HepG2 (cell line): ENCODE measurements around the gene DPM2. TPM values are rescaled to one million over a fixed set of nuclear protein-coding genes. Genes with fewer than 3 reads are reported as not detected.

Experiments used
- ARHGAP35 ChIP-seq: sonication (generic); formaldehyde crosslinking; IDR thresholded peaks from 2 replicates; pipeline ENCODE4 v1.9.0; 2022; ENCODE audit warnings: mild to moderate bottlenecking, inconsistent platforms, moderate library complexity, missing genetic modification reagents, borderline replicate concordance
- ATF1 ChIP-seq: IDR thresholded peaks from 2 replicates; pipeline ENCODE4 v1.6.1; 2016; ENCODE audit warnings: mild to moderate bottlenecking, control low read depth
- FOXC1 ChIP-seq: sonication (generic); formaldehyde crosslinking; IDR thresholded peaks from 2 replicates; pipeline ENCODE4 v1.8.0; 2022; ENCODE audit warnings: mild to moderate bottlenecking, missing genetic modification reagents, borderline replicate concordance
- JARID2 ChIP-seq: sonication (generic); formaldehyde crosslinking; IDR thresholded peaks from 2 replicates; pipeline ENCODE4 v1.8.1; 2023; ENCODE audit warnings: missing genetic modification reagents, inconsistent platforms; ENCODE audit not compliant: insufficient replicate concordance
- KDM1A ChIP-seq: IDR thresholded peaks from 2 replicates; pipeline ENCODE4 v1.6.1; 2016; ENCODE audit warnings: missing compliant biosample characterization
- MEIS2 ChIP-seq: sonication (generic); formaldehyde crosslinking; IDR thresholded peaks from 2 replicates; pipeline ENCODE4 v1.9.0; 2021; ENCODE audit warnings: mild to moderate bottlenecking, missing genetic modification reagents
- MIXL1 ChIP-seq: IDR thresholded peaks from 2 replicates; pipeline ENCODE4 v1.6.1; 2016
- NR0B2 ChIP-seq: sonication (generic); formaldehyde crosslinking; IDR thresholded peaks from 2 replicates; pipeline ENCODE4 v1.4.0; 2020; ENCODE audit warnings: mild to moderate bottlenecking, missing genetic modification reagents
- SAP130 ChIP-seq: IDR thresholded peaks from 2 replicates; pipeline ENCODE4 v1.6.1; 2016; ENCODE audit warnings: low read depth
- SMC3 ChIP-seq: IDR thresholded peaks from 2 replicates; pipeline ENCODE4 v1.6.1; 2011; ENCODE audit warnings: low read length, improper control_type of control experiment
- ZBTB21 ChIP-seq: sonication (generic); formaldehyde crosslinking; IDR thresholded peaks from 2 replicates; pipeline ENCODE4 v1.4.0; 2020; ENCODE audit warnings: missing genetic modification reagents
- ZEB1 ChIP-seq: IDR thresholded peaks from 2 replicates; pipeline ENCODE4 v1.6.1; 2012; ENCODE audit warnings: mild to moderate bottlenecking, low read depth, inconsistent platforms; ENCODE audit not compliant: insufficient replicate concordance
- ZNF225 ChIP-seq: sonication (generic); formaldehyde crosslinking; IDR thresholded peaks from 2 replicates; pipeline ENCODE4 v1.4.0; 2020; ENCODE audit warnings: mild to moderate bottlenecking, missing genetic modification reagents
- ZNF34 ChIP-seq: sonication (generic); formaldehyde crosslinking; IDR thresholded peaks from 2 replicates; pipeline ENCODE4 v1.4.0; 2020; ENCODE audit warnings: mild to moderate bottlenecking, missing genetic modification reagents, borderline replicate concordance
- ZNF484 ChIP-seq: sonication (generic); formaldehyde crosslinking; IDR thresholded peaks from 2 replicates; pipeline ENCODE4 v1.5.1; 2020; ENCODE audit warnings: mild to moderate bottlenecking, low read depth, missing genetic modification reagents, borderline replicate concordance
- ZNF549 ChIP-seq: sonication (generic); formaldehyde crosslinking; IDR thresholded peaks from 2 replicates; pipeline ENCODE4 v1.5.0; 2020; ENCODE audit warnings: missing genetic modification reagents
- ZNF607 ChIP-seq: sonication (generic); formaldehyde crosslinking; IDR thresholded peaks from 2 replicates; pipeline ENCODE4 v1.5.1; 2020; ENCODE audit warnings: missing genetic modification reagents, mild to moderate bottlenecking, borderline replicate concordance
- ZNF709 ChIP-seq: sonication (generic); formaldehyde crosslinking; IDR thresholded peaks from 2 replicates; pipeline ENCODE4 v1.5.0; 2020; ENCODE audit warnings: mild to moderate bottlenecking, missing genetic modification reagents
- ZNF749 ChIP-seq: sonication (generic); formaldehyde crosslinking; IDR thresholded peaks from 2 replicates; pipeline ENCODE4 v1.8.0; 2022; ENCODE audit warnings: mild to moderate bottlenecking, missing genetic modification reagents, moderate library complexity, borderline replicate concordance
- ZNF770 ChIP-seq: sonication (generic); formaldehyde crosslinking; IDR thresholded peaks from 2 replicates; pipeline ENCODE4 v1.5.0; 2020; ENCODE audit warnings: mild to moderate bottlenecking, missing genetic modification reagents
- ZSCAN12 ChIP-seq: sonication (generic); formaldehyde crosslinking; IDR thresholded peaks from 2 replicates; pipeline ENCODE4 v1.9.0; 2021; ENCODE audit warnings: mild to moderate bottlenecking, missing genetic modification reagents
- polyA plus RNA-seq, 8 experiments: library from polyadenylated mRNA; depleted of rRNA in 3 of 8; stranded (reverse) in 7 of 8; unstranded in 1 of 8; fragments of >200 nt; fragmentation: Illumina TruSeq in 4 of 8; extraction: Trizol in 4 of 8; gene quantifications; 2 replicates each; pipeline versions ENCODE4 v1.2.1 to v1.2.3, GENCODE V29; 2011 to 2016; ENCODE audit warnings: low read depth in 4 of 8, missing spikeins in 1 of 8, mixed read lengths in 1 of 8; ENCODE audit not compliant: insufficient read depth in 1 of 8
- total RNA-seq, 5 experiments: library from RNA; depleted of rRNA; stranded (reverse); fragments of >200 nt; fragmentation: Illumina TruSeq; extraction: Trizol; gene quantifications; 2 replicates each; pipeline ENCODE4 v1.2.3, GENCODE V29; 2016; ENCODE audit warnings: low read depth in 1 of 5
- TF ChIP-seq, protein P1 (sequence below): sonication (generic); formaldehyde crosslinking; IDR thresholded peaks from 2 replicates; pipeline ENCODE4 v1.5.1; 2020; ENCODE audit warnings: mild to moderate bottlenecking, missing genetic modification reagents, moderate library complexity
- TF ChIP-seq, protein P2 (sequence below): sonication (generic); formaldehyde crosslinking; IDR thresholded peaks from 2 replicates; pipeline ENCODE4 v1.4.0; 2020; ENCODE audit warnings: missing genetic modification reagents
- TF ChIP-seq, protein P3 (sequence below): sonication (generic); formaldehyde crosslinking; IDR thresholded peaks from 2 replicates; pipeline ENCODE4 v1.4.0; 2020; ENCODE audit warnings: mild to moderate bottlenecking, missing genetic modification reagents

Gene DPM2
- total and polyA plus RNA-seq, 2 of the 13 experiments (the other 11 are each of a cell fraction or from before 2014, with no cell fraction given), result 24.8 to 35.3 TPM

- TF ChIP-seq ZNF749 (CRISPR knock-in tag), result no peak
- TF ChIP-seq, protein P1, sequence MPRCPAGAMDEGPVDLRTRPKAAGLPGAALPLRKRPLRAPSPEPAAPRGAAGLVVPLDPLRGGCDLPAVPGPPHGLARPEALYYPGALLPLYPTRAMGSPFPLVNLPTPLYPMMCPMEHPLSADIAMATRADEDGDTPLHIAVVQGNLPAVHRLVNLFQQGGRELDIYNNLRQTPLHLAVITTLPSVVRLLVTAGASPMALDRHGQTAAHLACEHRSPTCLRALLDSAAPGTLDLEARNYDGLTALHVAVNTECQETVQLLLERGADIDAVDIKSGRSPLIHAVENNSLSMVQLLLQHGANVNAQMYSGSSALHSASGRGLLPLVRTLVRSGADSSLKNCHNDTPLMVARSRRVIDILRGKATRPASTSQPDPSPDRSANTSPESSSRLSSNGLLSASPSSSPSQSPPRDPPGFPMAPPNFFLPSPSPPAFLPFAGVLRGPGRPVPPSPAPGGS (CRISPR knock-in tag), result no peak
- 0 out of 2 replicates have a peak, but pooled peaks have one; percentile 18 for TF ChIP-seq SAP130
- no peak for TF ChIP-seq ZEB1
- no peak for TF ChIP-seq ZNF607
- TF ChIP-seq ARHGAP35 (CRISPR knock-in tag), result no peak
- no peak for TF ChIP-seq ZNF225 (CRISPR knock-in tag)
- no peak for TF ChIP-seq ZSCAN12
- TF ChIP-seq, protein P2, sequence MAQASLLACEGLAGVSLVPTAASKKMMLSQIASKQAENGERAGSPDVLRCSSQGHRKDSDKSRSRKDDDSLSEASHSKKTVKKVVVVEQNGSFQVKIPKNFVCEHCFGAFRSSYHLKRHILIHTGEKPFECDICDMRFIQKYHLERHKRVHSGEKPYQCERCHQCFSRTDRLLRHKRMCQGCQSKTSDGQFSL (CRISPR knock-in tag), result no peak
- no peak for TF ChIP-seq ATF1 (CRISPR knock-in tag)
- no peak for TF ChIP-seq FOXC1 (CRISPR knock-in tag)
- no peak for TF ChIP-seq NR0B2 (CRISPR knock-in tag)
- no peak for TF ChIP-seq ZNF549 (CRISPR knock-in tag)
- no peak for TF ChIP-seq SMC3
- no peak for TF ChIP-seq ZNF484 (CRISPR knock-in tag)
- no peak for TF ChIP-seq ZNF709
- TF ChIP-seq MIXL1 (CRISPR knock-in tag), result no peak
- TF ChIP-seq ZNF770 (CRISPR knock-in tag), result no peak
- TF ChIP-seq, protein P3, sequence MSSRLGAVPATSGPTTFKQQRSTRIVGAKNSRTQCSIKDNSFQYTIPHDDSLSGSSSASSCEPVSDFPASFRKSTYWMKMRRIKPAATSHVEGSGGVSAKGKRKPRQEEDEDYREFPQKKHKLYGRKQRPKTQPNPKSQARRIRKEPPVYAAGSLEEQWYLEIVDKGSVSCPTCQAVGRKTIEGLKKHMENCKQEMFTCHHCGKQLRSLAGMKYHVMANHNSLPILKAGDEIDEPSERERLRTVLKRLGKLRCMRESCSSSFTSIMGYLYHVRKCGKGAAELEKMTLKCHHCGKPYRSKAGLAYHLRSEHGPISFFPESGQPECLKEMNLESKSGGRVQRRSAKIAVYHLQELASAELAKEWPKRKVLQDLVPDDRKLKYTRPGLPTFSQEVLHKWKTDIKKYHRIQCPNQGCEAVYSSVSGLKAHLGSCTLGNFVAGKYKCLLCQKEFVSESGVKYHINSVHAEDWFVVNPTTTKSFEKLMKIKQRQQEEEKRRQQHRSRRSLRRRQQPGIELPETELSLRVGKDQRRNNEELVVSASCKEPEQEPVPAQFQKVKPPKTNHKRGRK, result no peak
- TF ChIP-seq ZBTB21 (CRISPR knock-in tag), result peak; percentile 37; the same call in 1 of the 2 replicates
- TF ChIP-seq JARID2 (CRISPR knock-in tag), result no peak
- TF ChIP-seq ZNF34 (CRISPR knock-in tag), result no peak
- TF ChIP-seq MEIS2 (CRISPR knock-in tag), result no peak
- TF ChIP-seq KDM1A (CRISPR knock-in tag), result no peak
These were observed 24.8 kb downstream of the DPM2 start (continued) for GRCh38 chr9:127912882-127913281.
